Measurements from ENCODE around the gene ERP29.
"Not testable (repeated sequence)": the region's sequence is repeated elsewhere in the genome, so short reads cannot be mapped to it uniquely, and the experiment has no call there.

ERP29 gene

DNA sequence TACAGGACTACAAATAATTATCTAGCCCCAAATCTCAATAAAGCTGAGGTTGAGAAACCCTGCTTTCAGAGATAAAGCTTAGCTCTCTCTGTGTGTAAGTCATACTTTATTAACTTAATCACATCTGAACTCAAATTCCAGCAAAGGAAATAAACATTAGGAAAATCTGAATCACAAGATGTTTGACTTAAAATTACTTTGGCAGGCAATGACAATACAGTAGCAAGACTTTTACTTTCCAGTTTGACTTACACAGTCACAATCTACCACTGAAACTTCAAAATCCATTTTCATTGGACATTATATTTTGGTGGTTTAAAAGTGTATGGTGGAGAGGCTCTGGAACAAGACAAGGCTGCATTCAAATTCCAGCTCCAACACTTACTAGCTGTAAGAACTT lies 11.7 kb upstream of the ERP29 start:
- DNase-seq (ENCODE audit: low read depth in 2 of 2, low spot score in 1 of 2), result no peak

DNA sequence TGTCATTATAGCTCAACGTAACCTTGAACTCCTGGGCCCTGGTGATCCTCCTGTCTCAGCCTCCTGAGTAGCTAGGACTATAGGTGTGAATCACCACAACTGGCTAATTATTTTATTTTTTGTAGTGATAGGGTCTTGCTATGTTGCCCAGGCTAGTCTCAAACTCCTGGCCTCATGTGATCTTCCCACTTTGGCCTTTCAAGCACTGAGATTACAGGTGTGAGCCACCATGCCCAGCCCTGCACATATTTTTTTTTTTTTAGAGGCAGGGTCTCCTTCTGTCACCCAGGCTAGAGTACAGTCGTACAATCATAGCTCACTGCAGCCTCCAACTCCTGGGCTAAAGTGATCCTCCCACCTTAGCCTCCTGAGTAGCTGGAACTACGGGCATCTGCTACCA lies 9.2 kb upstream of the ERP29 start:
- DNase-seq (ENCODE audit: low read depth in 2 of 2, low spot score in 1 of 2), result no peak

DNA sequence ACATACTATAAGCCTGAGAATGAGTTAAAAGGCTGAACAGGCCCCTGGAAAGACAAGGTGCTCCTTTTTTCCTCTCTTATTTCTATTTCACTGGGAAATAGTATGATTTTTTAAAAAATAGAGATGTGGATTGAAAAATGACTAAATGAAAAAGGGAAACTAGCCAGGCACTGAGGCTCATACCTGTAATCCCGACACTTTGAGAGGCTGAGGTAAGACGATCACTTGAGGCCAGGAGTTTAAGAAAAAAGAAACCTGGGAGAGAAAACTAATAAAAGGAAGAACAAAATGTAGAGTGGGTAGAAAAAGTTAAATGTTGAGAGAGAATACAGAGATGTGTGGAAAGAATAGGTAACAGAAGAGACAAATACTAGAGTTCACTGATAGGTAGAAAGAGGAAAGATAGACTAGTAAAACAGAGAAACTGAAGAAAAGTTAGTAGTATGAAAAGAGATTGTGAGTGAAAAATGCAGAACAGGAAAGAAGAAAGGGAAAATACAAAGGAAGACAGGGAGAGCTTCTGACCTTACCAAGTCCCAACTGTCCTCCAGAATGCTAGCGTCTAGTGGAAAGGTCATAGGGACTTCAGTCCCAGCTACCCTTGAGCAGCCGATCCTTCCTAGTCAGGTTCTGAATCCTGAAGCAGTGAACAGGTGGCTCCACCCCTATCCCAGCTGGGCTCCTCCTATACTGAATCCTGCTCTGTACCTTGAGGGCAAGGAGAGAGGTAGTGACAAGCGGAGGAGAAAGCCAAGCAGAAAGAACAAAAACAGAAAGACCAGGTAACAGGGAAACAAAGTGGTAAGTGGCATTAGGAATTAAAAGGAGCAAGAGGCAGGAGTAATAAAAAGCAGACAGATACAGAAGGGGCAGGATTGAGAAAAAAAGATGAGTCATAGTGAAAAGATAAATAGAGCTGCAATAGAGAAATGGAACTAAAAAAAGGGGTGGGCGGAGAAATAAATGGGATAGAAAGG lies 7.5 kb upstream of the ERP29 start:
- DNase-seq (ENCODE audit: low read depth in 2 of 2, low spot score in 1 of 2), result no peak

DNA sequence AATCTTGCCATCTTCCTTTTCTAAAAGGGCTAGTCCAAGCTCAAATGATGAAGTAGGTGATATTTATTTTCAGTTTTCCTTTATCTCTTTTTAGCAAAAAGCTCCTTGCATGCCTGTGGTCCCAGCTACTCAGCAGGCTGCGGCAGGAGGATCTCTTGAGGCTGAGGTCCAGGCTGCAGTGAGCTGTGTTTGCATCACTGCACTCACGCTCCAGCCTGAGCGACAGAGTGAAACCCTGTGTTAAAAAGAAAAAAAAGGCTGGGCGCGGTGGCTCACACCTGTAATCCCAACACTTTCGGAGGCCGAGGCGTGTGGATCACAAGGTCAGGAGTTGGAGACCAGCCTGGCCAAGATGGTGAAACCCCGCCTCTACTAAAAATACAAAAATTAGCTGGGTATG lies 5.3 kb upstream of the ERP29 start:
- no peak for DNase-seq (ENCODE audit: low read depth in 2 of 2, low spot score in 1 of 2)

DNA sequence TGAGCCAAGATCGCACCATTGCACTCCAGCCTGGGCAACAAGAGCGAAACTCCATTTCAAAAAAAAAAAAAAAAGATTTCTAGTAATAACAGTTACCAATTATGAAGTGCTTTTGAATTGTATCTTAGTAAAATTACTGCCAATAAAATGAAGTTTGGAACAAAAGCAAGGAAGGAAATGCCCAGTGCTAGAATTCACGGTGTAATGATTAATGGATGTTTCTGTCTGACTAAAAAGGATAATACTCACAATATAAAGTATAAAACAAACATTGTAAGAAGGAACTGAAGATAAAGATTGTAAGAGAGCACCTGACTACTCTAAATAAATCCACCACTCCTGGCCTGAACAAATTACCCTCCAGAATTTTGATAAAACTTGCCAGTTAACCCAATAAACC lies 4.3 kb upstream of the ERP29 start:
- DNase-seq (ENCODE audit: low read depth in 2 of 2, low spot score in 1 of 2), result no peak

DNA sequence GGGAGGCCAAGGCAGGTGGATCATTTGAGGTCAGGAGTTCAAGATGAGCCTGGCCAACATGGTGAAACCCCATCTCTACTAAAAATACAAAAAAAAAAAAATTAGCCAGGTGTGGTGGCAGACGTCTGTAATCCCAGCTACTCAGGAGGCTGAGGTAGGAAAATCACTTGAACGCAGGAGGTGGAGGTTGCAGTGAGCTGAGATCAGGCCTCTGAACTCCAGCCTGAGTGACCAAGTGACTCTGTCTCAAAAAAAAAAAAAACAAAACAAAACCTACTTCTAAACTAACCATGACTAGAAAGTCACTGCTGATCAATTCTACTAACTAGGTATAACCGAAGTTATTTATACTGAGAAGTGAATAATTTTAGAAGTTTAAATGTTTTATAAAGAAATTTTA lies 3.6 kb upstream of the ERP29 start:
- not testable (repeated sequence) for DNase-seq (ENCODE audit: low read depth in 2 of 2, low spot score in 1 of 2)

DNA sequence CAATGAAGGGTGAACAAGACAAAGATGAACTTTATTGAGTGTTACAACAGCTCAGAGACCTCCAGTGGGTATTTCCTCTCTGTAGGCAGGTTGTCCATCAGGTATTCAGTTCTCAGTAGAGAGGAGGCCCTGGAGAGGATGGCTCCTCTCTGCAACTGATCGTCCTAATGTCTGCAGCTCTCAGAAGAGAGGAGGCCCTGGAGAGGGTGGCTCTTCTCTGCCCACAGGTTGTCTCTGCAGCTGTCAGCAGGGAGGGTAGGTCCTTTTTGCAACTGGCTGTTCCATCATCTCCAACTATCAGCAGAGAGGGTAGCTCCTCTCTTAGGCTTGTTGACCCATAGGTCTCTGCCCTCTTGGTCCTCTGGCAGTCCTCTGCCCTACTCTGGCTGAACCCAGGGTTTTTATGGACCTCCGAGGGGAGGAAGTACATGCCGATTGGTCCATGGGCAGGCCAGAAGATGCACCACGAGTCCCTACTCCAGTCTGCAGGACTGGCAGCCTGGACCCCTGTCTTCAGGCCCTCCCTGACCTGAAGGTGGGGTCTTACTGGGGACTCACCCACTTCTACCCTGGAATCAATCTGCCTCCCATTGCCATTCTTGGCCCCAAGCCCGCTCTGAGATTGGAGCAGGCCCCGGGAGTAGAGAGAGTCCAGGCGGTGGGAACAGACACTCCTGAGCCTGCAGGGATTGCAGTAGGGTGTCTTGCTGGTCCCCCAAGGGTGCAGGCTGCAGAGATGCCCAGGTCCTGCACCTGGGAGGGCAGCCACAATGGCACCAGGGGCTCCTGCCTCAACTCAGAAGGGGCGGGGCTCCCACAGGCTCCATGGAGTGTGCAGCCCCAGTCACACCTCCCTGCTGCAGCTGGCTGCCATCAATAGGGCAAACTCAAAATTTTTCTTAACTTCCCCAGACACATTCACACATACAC lies 2.5 kb upstream of the ERP29 start:
- DNase-seq (ENCODE audit: low read depth in 2 of 2, low spot score in 1 of 2), result no peak

DNA sequence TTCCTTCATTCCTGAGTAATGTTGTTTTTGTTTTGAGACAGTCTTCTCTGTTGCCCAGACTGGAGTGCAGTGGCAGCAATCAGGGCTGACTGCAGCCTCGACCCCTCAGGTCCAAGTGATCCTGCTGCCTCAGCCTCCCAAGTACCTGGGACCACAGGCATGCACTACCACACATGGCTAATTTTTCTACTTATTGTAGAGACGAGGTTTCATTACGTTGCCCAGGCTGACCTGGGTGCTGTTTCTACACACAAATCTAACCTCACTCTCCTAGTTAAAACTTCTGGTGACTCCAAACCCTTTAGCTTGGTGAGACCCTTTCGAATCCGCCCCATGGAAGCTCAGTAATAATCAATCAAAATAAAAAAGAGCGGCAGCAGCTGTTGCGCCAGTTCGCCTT lies 1.5 kb upstream of the ERP29 start:
- DNase-seq (ENCODE audit: low read depth in 2 of 2, low spot score in 1 of 2), result no peak

DNA sequence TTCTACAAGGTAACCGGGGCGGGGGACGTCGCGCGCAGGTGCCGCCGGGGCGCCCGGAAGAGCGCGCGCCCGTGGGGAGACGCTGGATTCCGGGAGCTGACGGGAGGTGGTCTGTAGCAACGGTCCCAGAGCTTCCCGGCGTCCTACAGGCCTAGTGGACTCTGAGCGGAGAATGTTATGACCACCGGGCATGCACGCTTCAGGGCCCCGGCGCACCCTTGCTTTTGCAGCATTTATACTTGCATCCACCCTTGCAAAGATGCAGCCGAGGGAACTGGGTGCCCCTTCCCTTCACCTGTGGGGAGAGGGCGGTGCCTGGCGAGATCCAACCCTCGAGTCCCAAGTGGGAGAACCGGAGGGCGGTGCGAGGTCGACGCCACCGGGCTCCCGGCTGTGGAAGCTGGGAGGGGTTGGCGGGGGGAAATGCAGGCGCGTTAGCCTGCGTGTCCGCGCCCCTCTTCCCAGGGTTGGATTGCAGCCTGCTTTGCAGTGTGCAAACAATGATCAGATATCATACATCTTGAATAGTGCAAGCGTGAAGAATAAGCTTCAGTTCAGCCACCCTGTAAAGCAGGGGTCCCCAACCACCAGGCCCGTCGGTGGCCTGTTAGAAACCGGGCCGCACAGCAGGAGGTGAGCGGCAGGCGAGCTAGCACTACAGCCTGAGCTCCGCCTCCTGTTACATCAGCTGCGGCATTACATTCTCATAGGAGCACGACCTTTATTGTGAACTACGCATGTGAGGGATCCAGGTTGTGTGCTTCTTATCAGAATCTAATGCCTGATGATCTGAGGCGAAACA lies 576 bp downstream of the ERP29 start:
- DNase-seq (ENCODE audit: low read depth in 2 of 2, low spot score in 1 of 2), result peak; percentile 32 to 38

DNA sequence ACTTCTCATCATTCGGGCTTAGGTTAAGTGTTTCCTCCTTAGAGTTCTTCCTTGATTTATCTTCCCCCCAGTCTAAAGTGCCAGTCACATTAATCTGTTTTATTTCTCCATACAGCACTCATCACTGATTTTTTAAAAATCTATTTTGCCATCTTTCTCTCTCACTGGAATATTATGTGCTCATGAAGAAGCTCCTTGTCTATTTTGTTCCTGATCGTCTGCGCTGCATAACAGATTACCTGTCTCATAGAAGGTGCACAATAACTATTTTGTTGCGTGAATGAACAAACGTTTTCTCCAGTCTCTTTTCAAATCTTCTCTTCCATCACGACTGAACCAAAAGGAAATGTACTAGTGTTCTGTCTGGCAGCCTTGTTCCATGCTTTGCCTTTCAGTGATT lies 2.7 kb downstream of the ERP29 start:
- no peak for DNase-seq (ENCODE audit: low read depth in 2 of 2, low spot score in 1 of 2)

DNA sequence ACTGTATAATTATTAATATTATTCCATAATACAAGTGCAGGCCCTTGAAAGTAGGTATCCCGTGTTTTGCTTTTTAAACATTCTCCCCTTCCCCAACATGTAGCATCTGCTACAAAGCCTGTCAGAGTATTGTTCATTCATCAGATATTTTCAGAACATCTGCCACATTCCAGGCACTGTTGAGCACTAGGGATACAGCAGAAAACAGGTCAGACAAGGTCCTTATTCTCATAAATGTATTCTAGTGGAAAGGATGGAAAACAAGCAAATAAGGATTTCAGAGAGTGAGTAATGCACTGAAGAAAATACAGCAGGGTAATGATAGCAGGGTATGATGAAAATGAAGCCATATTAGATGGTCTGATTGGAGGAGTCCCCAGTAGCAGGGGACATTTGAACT lies 3.8 kb downstream of the ERP29 start:
- no peak for DNase-seq (ENCODE audit: low read depth in 2 of 2, low spot score in 1 of 2)

DNA sequence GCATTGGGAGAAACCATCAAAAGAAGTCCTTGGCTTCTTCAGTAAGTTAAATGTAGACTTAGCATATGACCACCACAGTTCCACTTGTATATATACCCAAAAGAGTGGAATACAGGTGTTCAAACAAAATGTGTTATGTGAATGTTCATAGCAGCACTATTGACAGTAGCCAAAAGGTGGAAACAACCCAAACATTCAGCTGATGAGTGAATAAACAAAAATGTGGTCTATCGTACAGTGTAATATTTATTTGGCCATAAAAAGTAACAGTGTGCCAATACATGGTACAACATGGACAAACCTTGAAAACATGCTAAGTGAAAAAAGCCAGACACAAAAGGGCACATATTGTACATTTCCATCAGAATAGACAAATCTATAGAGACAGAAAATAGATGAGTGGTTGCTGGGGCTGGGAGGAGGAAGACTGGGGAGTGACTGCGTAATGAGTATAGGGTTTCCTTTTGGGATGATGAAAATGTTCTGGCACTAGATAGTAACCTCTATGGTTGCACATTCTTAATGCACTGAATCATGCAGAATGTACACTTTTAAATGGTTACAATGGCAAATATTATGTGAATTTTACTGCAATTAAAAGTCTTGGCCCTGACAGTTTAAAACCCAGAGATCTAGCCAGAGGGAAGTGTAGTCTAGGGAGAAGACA lies 5.5 kb downstream of the ERP29 start:
- no peak for DNase-seq (ENCODE audit: low read depth in 2 of 2, low spot score in 1 of 2)

DNA sequence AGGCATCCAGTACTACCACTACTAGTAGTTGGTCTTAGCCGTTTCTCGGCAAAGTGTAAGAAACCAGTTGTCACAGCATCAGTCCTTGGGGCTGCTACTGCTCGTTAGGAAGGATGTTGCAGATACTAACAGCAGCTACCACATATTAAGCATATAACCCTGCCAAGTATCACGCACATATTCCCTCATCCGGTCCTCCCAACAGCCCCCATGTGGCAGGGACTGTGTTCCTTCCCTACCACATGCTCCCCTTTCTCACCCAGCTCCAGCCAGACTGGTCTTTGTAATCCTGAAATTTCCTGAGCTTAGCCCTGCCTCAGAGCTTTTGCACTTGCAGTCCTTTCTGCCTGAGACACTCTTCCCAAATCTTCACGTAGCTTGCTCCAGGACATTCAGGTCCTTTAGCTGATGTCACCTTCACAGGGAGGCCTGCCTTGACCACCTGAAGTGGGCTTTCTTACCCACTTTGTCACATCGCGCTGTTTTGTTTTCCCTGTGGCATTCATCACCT lies 7.8 kb downstream of the ERP29 start:
- no peak for DNase-seq (ENCODE audit: low read depth in 2 of 2, low spot score in 1 of 2)

DNA sequence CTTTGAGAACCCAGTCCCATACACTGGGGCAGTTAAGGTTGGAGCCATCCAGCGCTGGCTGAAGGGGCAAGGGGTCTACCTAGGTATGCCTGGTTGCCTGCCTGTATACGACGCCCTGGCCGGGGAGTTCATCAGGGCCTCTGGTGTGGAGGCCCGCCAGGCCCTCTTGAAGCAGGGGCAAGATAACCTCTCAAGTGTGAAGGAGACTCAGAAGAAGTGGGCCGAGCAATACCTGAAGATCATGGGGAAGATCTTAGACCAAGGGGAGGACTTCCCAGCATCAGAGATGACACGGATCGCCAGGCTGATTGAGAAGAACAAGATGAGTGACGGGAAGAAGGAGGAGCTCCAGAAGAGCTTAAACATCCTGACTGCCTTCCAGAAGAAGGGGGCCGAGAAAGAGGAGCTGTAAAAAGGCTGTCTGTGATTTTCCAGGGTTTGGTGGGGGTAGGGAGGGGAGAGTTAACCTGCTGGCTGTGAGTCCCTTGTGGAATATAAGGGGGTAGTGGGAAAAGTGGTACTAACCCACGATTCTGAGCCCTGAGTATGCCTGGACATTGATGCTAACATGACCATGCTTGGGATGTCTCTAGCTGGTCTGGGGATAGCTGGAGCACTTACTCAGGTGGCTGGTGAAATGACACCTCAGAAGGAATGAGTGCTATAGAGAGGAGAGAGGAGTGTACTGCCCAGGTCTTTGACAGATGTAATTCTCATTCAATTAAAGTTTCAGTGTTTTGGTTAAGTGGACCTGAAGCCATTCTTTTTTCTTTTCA lies 9.2 kb downstream of the ERP29 start:
- DNase-seq (ENCODE audit: low read depth in 2 of 2, low spot score in 1 of 2), result no peak

DNA sequence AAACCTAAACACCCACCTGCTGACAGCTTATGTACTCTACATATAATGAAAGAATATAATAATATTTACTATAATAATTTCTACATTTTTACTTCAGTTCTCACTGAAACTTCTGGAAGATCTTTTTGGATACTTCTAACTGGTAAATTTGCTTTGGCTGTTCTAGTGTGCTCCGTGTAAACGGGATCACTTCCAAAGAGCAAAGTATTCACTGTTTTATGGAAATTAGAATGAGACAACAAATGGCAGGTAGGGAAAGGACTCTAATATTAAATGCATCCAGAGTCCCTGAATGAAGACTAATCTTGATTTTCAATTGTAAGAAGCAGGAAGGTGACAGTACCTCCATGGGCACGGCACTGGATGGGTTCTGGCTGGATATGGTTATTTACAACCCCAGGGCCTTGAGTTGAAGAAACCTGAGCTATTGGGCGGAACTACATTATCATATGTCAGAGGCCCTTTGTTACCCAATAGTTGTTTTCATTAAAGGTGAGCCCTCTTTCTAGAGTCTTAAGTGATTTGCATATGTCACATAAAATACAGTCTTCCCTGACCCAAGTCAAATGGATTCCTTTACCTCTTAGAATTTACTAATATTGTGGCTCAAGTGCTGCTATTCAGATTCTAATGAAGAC lies 10.7 kb downstream of the ERP29 start:
- no peak for DNase-seq (ENCODE audit: low read depth in 2 of 2, low spot score in 1 of 2)

DNA sequence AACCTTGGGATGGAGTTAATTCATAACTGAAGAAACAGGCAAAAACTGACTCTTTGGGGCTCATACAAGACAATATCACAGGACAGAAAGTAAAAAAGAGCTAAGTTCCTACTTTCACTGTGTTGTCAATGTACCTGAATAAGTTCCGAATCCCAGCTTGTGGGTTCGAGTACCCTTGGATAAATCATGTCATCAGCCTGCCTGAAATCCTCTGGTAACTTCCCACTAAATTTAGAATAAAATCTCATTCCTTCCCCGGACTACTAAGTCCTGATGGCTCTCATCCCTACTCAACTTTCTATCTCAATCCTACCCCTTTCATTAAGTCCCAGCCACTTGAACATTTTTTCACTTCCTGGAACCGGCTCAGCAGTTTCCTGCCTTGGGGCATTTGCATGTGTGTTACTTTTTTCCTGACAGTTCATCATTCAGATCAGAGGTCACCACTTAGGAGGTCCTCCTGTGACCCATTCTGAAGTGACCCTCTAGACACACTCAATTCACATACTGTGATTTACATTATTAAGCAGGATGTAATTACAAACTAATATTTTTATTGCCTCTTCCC lies 12.7 kb downstream of the ERP29 start:
- DNase-seq (ENCODE audit: low read depth in 2 of 2, low spot score in 1 of 2), result no peak

DNA sequence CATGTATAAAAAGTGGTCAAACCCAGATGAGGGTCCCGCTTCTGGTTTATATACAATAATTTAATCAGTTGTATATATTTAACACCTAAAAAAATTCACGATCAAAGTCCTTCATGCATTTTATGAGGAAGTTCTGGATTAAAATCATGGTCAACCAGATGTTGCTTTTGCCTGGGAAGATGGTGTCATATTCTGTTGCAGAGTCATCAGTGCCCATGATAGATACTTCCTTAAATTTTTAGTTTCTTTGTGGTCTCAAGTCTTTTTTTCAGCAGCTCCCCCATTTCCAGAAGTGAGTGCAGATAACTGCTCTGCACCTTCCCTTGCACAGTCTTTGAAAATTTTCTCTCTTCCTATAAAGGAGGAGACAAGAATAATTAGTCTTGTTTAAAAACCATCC lies 16.1 kb downstream of the ERP29 start:
- DNase-seq (ENCODE audit: low read depth in 2 of 2, low spot score in 1 of 2), result no peak

DNA sequence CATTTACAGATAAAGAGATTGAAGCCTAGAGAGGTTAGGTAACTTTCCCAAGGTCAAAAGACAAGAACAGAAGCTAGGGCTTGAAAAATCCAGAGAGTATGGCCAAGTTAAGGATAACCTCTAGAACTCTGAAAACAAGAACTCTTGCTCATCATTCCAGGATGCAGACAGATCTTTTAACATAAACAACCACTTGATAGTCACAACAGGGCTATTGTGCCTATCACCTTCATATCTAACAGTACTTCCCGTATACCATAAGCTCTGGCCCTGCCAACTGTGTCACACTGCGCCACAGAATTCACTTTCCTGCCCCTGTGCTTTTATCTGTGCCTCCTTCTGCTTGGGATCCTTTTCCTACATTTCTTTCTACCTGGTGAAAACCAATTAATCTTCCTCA lies 18.2 kb downstream of the ERP29 start:
- no peak for DNase-seq (ENCODE audit: low read depth in 2 of 2, low spot score in 1 of 2)

DNA sequence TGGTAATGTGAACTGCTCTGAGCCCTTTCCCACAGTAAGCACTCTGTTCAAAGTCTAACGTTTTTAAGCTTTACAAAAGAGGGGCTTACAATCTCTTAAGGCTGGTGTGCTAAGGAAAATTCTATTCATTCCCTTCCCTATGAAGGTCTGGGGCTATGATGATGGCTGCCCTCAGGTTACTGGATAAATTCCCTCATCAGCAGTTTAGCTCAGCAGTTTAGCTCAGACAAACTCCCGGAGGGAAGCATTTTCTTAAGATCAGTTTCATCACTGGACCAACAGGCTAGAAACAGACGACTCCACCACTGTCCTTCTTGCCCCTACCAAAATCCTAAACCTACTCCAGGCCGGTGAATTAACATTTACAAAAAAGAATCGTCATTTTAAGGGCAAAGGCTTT lies 19.1 kb downstream of the ERP29 start:
- no peak for DNase-seq (ENCODE audit: low read depth in 2 of 2, low spot score in 1 of 2)
